WTC11 (cell line): ENCODE results near the gene COX5A. TPM values are rescaled to one million over a fixed set of nuclear protein-coding genes. Genes with fewer than 3 reads are reported as not detected.

Experiments
- AR ChIP-seq: fragments of 250-450 bp; sonication (Bioruptor Pico); IDR thresholded peaks from 2 replicates; pipeline ENCODE4 v1.9.0; 2021; ENCODE audit warnings: mild to moderate bottlenecking
- ARID4B ChIP-seq: sonication (generic); formaldehyde crosslinking; IDR thresholded peaks from 2 replicates; pipeline ENCODE4 v1.8.0; 2023; ENCODE audit warnings: missing genetic modification reagents, mild to moderate bottlenecking, borderline replicate concordance
- CREB1 ChIP-seq: sonication (generic); formaldehyde crosslinking; IDR thresholded peaks from 2 replicates; pipeline ENCODE4 v1.8.0; 2023; ENCODE audit warnings: mild to moderate bottlenecking, missing genetic modification reagents
- ELF4 ChIP-seq: sonication (generic); formaldehyde crosslinking; IDR thresholded peaks from 2 replicates; pipeline ENCODE4 v1.8.1; 2022; ENCODE audit warnings: low read depth, mild to moderate bottlenecking, moderate library complexity, missing genetic modification reagents
- FOXP1 ChIP-seq: sonication (generic); formaldehyde crosslinking; IDR thresholded peaks from 2 replicates; pipeline ENCODE4 v1.8.0; 2022; ENCODE audit warnings: missing genetic modification reagents, mild to moderate bottlenecking, moderate library complexity, borderline replicate concordance
- HMGA2 ChIP-seq: fragments of 250-450 bp; sonication (Bioruptor Pico); IDR thresholded peaks from 2 replicates; pipeline ENCODE4 v1.4.0; 2021; ENCODE audit warnings: mild to moderate bottlenecking, moderate library complexity
- JUN ChIP-seq: sonication (generic); formaldehyde crosslinking; IDR thresholded peaks from 2 replicates; pipeline ENCODE4 v1.8.0; 2023; ENCODE audit warnings: mild to moderate bottlenecking, missing genetic modification reagents
- MAX ChIP-seq: sonication (generic); formaldehyde crosslinking; IDR thresholded peaks from 2 replicates; pipeline ENCODE4 v1.8.0; 2022; ENCODE audit warnings: mild to moderate bottlenecking, missing genetic modification reagents
- NFATC4 ChIP-seq: fragments of 250-450 bp; sonication (Bioruptor Pico); IDR thresholded peaks from 2 replicates; pipeline ENCODE4 v1.9.0; 2021; ENCODE audit warnings: mild to moderate bottlenecking
- NR3C1 ChIP-seq: sonication (generic); formaldehyde crosslinking; conservative IDR thresholded peaks from 2 replicates; pipeline ENCODE4 v1.8.1; 2023; ENCODE audit warnings: low read depth, mild to moderate bottlenecking, missing genetic modification reagents
- RELA ChIP-seq: sonication (generic); formaldehyde crosslinking; IDR thresholded peaks from 2 replicates; pipeline ENCODE4 v1.8.1; 2022; ENCODE audit warnings: missing genetic modification reagents, mild to moderate bottlenecking, borderline replicate concordance
- SMAD3 ChIP-seq: sonication (generic); formaldehyde crosslinking; IDR thresholded peaks from 2 replicates; pipeline ENCODE4 v1.8.0; 2022; ENCODE audit warnings: missing genetic modification reagents, mild to moderate bottlenecking, borderline replicate concordance
- STAT6 ChIP-seq: sonication (generic); formaldehyde crosslinking; conservative IDR thresholded peaks from 2 replicates; pipeline ENCODE4 v1.8.1; 2023; ENCODE audit warnings: mild to moderate bottlenecking, low read depth, missing genetic modification reagents, moderate library complexity
- TEAD1 ChIP-seq: sonication (generic); formaldehyde crosslinking; IDR thresholded peaks from 2 replicates; pipeline ENCODE4 v1.8.0; 2022; ENCODE audit warnings: mild to moderate bottlenecking, missing genetic modification reagents
- USF1 ChIP-seq: sonication (generic); formaldehyde crosslinking; IDR thresholded peaks from 2 replicates; pipeline ENCODE4 v1.8.0; 2022; ENCODE audit warnings: mild to moderate bottlenecking, missing genetic modification reagents
- ZNF232 ChIP-seq: sonication (generic); formaldehyde crosslinking; IDR thresholded peaks from 2 replicates; pipeline ENCODE4 v1.8.0; 2022; ENCODE audit warnings: mild to moderate bottlenecking, missing genetic modification reagents
- ZNF317 ChIP-seq: sonication (generic); formaldehyde crosslinking; IDR thresholded peaks from 2 replicates; pipeline ENCODE4 v1.8.1; 2023; ENCODE audit warnings: low read depth, mild to moderate bottlenecking, moderate library complexity, missing genetic modification reagents, borderline replicate concordance
- ZNF512 ChIP-seq: sonication (generic); formaldehyde crosslinking; IDR thresholded peaks from 2 replicates; pipeline ENCODE4 v1.8.1; 2022; ENCODE audit warnings: missing genetic modification reagents, borderline replicate concordance
- total RNA-seq: library from RNA; stranded (reverse); gene quantifications from 3 replicates; pipeline ENCODE4 v1.2.3, GENCODE V29; 2021
- TF ChIP-seq, protein P1 (sequence below): fragments of 250-450 bp; sonication (Bioruptor Pico); IDR thresholded peaks from 2 replicates; pipeline ENCODE4 v1.9.0; 2021; ENCODE audit warnings: mild to moderate bottlenecking, borderline replicate concordance
- TF ChIP-seq, protein P2 (sequence below): sonication (generic); formaldehyde crosslinking; conservative IDR thresholded peaks from 2 replicates; pipeline ENCODE4 v1.8.1; 2022; ENCODE audit warnings: mild to moderate bottlenecking, missing genetic modification reagents

Gene COX5A
- total RNA-seq, 1 experiment from 2014 or later, result 354 TPM

DNA sequence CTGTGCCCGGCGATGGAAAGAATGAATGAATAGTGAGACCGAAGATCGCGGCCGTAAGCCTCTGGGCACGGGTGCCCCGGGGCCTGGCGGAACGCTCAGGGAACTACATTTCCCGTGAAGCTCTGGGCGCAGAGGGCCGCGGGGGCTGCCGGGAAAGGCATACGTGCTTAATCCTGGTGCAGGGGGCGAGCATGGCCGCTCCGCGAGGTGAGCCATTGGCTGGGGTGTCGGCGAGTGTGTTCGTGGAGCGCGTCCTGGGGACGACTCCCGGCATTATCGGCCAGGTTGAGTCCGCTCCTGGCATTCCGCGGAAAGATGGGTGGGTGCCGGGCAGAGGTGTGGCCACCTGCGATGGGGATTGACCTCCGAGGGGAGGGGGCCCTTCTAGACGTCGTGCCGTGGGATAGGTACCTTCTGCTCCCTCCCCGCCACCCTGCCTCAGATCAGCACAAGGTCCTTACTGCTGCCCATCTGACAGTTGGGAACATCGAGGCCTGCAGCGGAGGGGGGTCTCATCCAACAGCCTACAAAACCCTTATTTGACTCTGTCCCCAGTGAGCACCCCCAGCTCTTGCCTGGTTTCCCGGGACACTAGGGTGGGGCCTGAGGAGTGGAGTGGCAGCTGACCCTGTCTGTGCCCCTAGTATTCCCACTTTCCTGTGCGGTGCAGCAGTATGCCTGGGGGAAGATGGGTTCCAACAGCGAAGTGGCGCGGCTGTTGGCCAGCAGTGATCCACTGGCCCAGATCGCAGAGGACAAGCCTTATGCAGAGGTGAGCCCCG, 47.8 kb downstream of the COX5A start, which contains the start of gene MPI (continued):
- TF ChIP-seq, protein P1, sequence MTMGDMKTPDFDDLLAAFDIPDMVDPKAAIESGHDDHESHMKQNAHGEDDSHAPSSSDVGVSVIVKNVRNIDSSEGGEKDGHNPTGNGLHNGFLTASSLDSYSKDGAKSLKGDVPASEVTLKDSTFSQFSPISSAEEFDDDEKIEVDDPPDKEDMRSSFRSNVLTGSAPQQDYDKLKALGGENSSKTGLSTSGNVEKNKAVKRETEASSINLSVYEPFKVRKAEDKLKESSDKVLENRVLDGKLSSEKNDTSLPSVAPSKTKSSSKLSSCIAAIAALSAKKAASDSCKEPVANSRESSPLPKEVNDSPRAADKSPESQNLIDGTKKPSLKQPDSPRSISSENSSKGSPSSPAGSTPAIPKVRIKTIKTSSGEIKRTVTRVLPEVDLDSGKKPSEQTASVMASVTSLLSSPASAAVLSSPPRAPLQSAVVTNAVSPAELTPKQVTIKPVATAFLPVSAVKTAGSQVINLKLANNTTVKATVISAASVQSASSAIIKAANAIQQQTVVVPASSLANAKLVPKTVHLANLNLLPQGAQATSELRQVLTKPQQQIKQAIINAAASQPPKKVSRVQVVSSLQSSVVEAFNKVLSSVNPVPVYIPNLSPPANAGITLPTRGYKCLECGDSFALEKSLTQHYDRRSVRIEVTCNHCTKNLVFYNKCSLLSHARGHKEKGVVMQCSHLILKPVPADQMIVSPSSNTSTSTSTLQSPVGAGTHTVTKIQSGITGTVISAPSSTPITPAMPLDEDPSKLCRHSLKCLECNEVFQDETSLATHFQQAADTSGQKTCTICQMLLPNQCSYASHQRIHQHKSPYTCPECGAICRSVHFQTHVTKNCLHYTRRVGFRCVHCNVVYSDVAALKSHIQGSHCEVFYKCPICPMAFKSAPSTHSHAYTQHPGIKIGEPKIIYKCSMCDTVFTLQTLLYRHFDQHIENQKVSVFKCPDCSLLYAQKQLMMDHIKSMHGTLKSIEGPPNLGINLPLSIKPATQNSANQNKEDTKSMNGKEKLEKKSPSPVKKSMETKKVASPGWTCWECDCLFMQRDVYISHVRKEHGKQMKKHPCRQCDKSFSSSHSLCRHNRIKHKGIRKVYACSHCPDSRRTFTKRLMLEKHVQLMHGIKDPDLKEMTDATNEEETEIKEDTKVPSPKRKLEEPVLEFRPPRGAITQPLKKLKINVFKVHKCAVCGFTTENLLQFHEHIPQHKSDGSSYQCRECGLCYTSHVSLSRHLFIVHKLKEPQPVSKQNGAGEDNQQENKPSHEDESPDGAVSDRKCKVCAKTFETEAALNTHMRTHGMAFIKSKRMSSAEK (CRISPR knock-in tag), result no peak
- TF ChIP-seq ARID4B (CRISPR knock-in tag) (no peak), USF1 (CRISPR knock-in tag) (peak; percentile 29; the same call in 1 of the 2 replicates), RELA (CRISPR knock-in tag) (no peak), NR3C1 (CRISPR knock-in tag) (no peak), ZNF317 (CRISPR knock-in tag) (no peak), AR (CRISPR knock-in tag) (no peak), ELF4 (no peak), CREB1 (CRISPR knock-in tag) (0 out of 2 replicates have a peak, but pooled peaks have one; percentile 75), ZNF232 (CRISPR knock-in tag) (0 out of 2 replicates have a peak, but pooled peaks have one; percentile 49), JUN (CRISPR knock-in tag) (no peak), ZNF512 (CRISPR knock-in tag) (no peak), TEAD1 (CRISPR knock-in tag) (0 out of 2 replicates have a peak, but pooled peaks have one; percentile 16), MAX (CRISPR knock-in tag) (peak; percentile 89), SMAD3 (CRISPR knock-in tag) (peak; percentile 38; the same call in 1 of the 2 replicates), HMGA2 (CRISPR knock-in tag) (no peak), FOXP1 (CRISPR knock-in tag) (no peak; the same call in 1 of the 2 replicates), NFATC4 (CRISPR knock-in tag) (peak; percentile 17; the same call in 1 of the 2 replicates), STAT6 (CRISPR knock-in tag) (no peak)
- TF ChIP-seq, protein P2, sequence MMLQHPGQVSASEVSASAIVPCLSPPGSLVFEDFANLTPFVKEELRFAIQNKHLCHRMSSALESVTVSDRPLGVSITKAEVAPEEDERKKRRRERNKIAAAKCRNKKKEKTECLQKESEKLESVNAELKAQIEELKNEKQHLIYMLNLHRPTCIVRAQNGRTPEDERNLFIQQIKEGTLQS (CRISPR knock-in tag), result no peak
